CD4-positive, alpha-beta T cell treated with Interleukin-15 for 4 hours (primary cell): Measurements from ENCODE around the gene NOVA2.
A peak's percentile ranks its signal among the peaks of the same experiment; 100 is the strongest.
"Not testable (repeated sequence)": the region's sequence is repeated elsewhere in the genome, so short reads cannot be mapped to it uniquely, and the experiment has no call there.

Experiments
- DNase-seq: peaks from one replicate; pipeline ENCODE4 v3.0.0-alpha.2; 2020; ENCODE audit warnings: low spot score

NOVA2 gene

GRCh38 chr19:45924891-45925447 is 48.7 kb downstream of the NOVA2 start:
- no peak for DNase-seq

- DNase-seq = no peak
These were observed 51.4 kb downstream of the NOVA2 start for GRCh38 chr19:45922281-45922680.

- DNase-seq = no peak
These were observed 53.2 kb downstream of the NOVA2 start for GRCh38 chr19:45920458-45920857.

GRCh38 chr19:45919678-45920077 is 54.0 kb downstream of the NOVA2 start:
- DNase-seq = no peak

- no peak for DNase-seq
These were observed 54.9 kb downstream of the NOVA2 start for GRCh38 chr19:45918721-45919120.

GRCh38 chr19:45917421-45918091 is 56.1 kb downstream of the NOVA2 start:
- DNase-seq = no peak

- no peak for DNase-seq
These were observed 59.5 kb downstream of the NOVA2 start, which contains the start of gene NANOS2 for GRCh38 chr19:45913874-45914830. TSS of gene NANOS2 (minus strand) at chr19:45914778. CDS start at chr19:45914693, 85 bp downstream.

GRCh38 chr19:45911291-45911690 is 62.4 kb downstream of the NOVA2 start:
- DNase-seq = no peak

- no peak for DNase-seq
These were observed 64.7 kb downstream of the NOVA2 start for GRCh38 chr19:45908956-45909355.

- no peak for DNase-seq
These were observed 67.4 kb downstream of the NOVA2 start for GRCh38 chr19:45906221-45906620.

GRCh38 chr19:45905011-45905410 is 68.7 kb downstream of the NOVA2 start:
- no peak for DNase-seq

- peak; percentile 99 for DNase-seq
These were observed 70.7 kb downstream of the NOVA2 start for GRCh38 chr19:45902651-45903625.

GRCh38 chr19:45901912-45902650 is 71.6 kb downstream of the NOVA2 start, which contains the start of gene MYPOP:
TSS of gene MYPOP (minus strand) at chr19:45902613. CDS start at chr19:45901773, 840 bp downstream.
- no peak for DNase-seq

GRCh38 chr19:45901432-45901911 is 72.2 kb downstream of the NOVA2 start:
- DNase-seq = no peak

GRCh38 chr19:45900738-45901431 is 72.8 kb downstream of the NOVA2 start:
- DNase-seq = no peak

- DNase-seq = no peak
These were observed 73.6 kb downstream of the NOVA2 start for GRCh38 chr19:45899919-45900589.

GRCh38 chr19:45899253-45899652 is 74.4 kb downstream of the NOVA2 start:
- no peak for DNase-seq

GRCh38 chr19:45897261-45897812 is 76.3 kb downstream of the NOVA2 start:
- DNase-seq = no peak

- DNase-seq = not testable (repeated sequence)
These were observed 77.6 kb downstream of the NOVA2 start for GRCh38 chr19:45895983-45896599.
